GM12872 (cell line): ENCODE measurements around the gene MMP23B.

Source experiments
- TF ChIP-seq, protein P1 (sequence below): IDR thresholded peaks from 3 replicates; pipeline ENCODE4 v1.5.1; 2011; ENCODE audit warnings: low read depth, mild to moderate bottlenecking, low read length, moderate library complexity; ENCODE audit not compliant: insufficient read depth

Gene MMP23B

DNA sequence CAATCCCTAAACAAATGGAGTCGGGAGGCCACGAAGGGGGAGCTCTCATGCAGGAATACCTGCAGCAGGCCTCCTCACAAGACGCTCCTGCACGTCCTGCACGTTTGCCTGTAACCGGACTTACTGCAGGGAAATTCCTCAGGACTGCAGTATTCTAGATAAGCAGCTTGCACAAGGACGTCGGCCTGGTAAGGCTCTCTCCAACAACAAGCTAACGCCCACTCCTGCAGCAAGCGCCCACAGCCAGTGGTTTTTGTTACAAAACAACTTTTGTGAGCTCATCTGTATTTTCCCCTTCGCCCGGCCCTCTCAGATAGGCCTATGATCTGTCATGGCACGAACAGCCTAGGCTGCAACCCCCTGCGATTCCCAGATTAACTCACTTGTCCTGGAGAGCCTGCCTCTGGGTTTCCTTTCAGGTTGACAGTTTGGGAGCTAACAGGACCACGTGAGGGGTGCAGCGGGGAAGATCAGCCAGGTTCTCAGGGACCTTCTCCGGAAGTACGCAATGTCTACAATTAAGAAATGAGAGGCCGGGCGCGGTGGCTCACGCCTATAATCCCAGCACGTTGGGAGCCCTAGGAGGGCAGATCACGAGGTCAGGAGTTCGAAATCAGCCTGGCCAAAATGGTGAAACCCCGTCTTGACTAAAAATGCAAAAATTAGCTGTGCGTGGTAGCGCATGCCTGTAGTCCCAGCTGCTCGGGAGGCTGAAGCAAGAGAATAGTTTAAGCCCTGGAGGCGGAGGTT lies 17.6 kb upstream of the MMP23B start:
- TF ChIP-seq, protein P1, sequence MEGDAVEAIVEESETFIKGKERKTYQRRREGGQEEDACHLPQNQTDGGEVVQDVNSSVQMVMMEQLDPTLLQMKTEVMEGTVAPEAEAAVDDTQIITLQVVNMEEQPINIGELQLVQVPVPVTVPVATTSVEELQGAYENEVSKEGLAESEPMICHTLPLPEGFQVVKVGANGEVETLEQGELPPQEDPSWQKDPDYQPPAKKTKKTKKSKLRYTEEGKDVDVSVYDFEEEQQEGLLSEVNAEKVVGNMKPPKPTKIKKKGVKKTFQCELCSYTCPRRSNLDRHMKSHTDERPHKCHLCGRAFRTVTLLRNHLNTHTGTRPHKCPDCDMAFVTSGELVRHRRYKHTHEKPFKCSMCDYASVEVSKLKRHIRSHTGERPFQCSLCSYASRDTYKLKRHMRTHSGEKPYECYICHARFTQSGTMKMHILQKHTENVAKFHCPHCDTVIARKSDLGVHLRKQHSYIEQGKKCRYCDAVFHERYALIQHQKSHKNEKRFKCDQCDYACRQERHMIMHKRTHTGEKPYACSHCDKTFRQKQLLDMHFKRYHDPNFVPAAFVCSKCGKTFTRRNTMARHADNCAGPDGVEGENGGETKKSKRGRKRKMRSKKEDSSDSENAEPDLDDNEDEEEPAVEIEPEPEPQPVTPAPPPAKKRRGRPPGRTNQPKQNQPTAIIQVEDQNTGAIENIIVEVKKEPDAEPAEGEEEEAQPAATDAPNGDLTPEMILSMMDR, result no peak

DNA sequence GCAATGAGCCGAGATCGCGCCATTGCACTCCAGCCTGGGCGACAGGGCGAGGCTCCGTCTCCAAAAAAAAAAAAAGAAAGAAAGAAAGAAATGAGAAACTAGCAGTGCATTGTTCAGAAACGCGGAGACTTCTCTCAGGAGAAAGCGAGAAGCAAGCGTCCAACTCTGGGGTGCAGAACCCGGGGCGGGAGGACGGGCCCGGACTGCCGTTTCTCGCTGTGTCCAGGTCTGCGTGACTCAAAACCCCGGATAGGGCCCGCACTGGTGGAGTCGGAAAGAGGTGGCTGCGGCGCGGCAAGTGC lies 17.1 kb upstream of the MMP23B start:
- TF ChIP-seq, protein P1, result no peak

- TF ChIP-seq, protein P1, result no peak
These were observed 16.5 kb upstream of the MMP23B start, which contains the start of gene MIB2 for GRCh38 chr1:1615256-1616044. TSS of gene MIB2 (plus strand) at chr1:1615500. CDS start at chr1:1623453, 7,953 bp downstream.

DNA sequence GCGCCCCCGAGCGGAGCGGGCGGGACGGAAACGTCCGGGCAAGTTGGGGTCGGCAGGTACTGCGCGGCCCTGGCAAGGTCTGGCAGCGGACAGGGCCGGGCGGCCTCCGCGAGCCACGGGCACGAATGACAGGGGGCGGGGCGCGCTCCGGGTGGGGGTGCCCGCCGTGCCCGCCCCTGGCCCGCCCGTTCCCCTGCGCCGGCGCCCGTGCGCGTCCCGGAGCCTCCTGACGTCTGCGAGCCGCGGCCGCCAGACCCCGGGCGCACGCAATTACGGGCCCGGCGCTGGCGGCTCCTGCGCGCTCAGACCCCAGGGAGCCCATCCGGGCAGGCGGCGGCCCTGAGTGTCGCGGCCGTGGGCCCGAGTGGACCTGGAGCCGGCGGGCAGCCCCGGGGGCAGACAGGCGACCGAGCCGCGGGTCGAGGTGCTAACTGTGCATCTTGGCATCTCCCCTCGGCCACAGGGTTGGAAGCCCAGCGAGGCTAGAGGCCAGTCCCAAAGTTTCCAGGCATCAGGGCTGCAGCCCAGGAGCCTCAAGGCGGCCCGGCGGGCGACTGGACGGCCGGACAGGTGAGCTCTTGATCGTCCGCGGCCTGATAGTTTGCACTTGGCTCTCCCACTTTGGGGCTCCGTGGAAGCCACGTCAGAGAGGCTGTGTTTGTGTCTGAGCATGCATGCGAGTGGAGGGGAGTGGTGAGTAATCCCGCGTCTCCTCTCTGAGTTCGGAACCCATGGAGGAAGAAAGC lies 15.8 kb upstream of the MMP23B start:
- TF ChIP-seq, protein P1, result no peak

GRCh38 chr1:1616838-1617237 lies 15.1 kb upstream of the MMP23B start:
- TF ChIP-seq, protein P1, result no peak

DNA sequence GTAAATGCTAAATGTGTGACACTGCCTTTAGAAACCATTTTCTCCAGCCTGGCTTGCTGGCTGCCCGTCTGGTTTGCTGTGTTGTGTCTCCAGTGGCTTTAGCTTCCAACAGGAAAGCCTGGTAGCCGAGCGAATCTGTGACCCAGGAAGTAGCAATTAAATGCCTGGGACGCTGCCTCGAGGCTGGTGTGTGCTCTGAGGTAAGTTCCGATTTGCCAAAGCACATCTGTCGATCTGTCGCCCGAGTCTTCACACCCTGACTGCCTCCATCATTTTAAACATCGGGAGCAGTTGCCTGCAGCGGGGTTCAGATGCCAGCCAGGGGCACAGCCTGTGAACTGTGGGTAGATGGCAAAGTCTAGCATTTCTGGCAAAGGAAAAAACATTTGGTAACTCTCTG lies 14.5 kb upstream of the MMP23B start:
- TF ChIP-seq, protein P1, result no peak

DNA sequence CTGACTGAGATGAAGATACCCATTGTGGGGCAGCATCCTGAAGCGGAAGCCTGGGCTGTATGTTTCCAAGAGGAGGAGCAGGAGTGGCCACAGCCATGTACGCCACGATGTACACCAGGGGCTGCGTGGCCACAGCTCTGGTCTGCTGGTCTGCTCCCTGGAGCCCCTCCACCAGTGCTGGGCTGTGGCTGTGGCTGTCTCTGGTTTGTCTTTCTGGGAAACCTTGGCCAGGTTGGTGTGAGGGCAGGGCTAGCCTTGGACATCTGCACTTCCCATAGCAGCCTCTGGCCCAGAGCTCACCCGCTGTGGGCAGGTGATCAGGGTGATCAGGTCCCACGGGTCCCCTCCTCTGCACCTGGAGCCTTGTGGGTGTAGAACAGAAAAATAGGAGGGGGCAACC lies 14.0 kb upstream of the MMP23B start:
- TF ChIP-seq, protein P1, result no peak
